GM18517 (cell line): ENCODE results near the gene TUBB4B.

Experiments used
- ATAC-seq: cut with Tn5 transposase; IDR thresholded peaks from one replicate; pipeline ENCODE4 v1.9.1; 2021; ENCODE audit warnings: mild to moderate bottlenecking, moderate library complexity; ENCODE audit not compliant: unreplicated experiment

Gene TUBB4B

GRCh38 chr9:137269231-137269772 is 28.2 kb downstream of the TUBB4B start:
- peak; percentile 50 for ATAC-seq

GRCh38 chr9:137270929-137271695 is 30.0 kb downstream of the TUBB4B start:
- no peak for ATAC-seq

DNA sequence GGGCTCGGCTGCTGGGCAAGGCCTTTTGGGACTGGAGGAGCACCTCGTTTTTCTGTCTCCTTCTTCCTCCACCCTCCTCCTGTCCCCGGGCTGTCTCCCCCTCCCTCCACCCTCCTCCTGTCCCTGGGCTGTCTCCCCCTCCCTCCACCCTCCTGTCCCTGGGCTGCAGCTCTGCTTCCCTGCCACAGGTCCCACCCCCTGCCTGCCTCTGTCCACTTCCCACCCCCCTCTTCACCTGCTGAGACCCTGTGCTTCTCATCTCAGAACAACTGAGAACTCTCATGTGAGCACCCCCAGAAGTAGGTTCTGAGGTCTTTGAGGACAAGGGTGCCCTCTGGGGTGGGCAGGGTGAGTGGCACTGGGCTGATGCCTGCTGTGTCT is 30.6 kb downstream of the TUBB4B start:
- ATAC-seq = no peak

GRCh38 chr9:137272241-137273094 is 31.4 kb downstream of the TUBB4B start:
- no peak for ATAC-seq

GRCh38 chr9:137273095-137273490 is 32.0 kb downstream of the TUBB4B start:
- no peak for ATAC-seq

- no peak for ATAC-seq
Observed at GRCh38 chr9:137273611-137274320, 32.7 kb downstream of the TUBB4B start.

- ATAC-seq = no peak
Observed at GRCh38 chr9:137275203-137275587, 34.1 kb downstream of the TUBB4B start.

- no peak for ATAC-seq
Observed at GRCh38 chr9:137275588-137276472, 34.7 kb downstream of the TUBB4B start.

DNA sequence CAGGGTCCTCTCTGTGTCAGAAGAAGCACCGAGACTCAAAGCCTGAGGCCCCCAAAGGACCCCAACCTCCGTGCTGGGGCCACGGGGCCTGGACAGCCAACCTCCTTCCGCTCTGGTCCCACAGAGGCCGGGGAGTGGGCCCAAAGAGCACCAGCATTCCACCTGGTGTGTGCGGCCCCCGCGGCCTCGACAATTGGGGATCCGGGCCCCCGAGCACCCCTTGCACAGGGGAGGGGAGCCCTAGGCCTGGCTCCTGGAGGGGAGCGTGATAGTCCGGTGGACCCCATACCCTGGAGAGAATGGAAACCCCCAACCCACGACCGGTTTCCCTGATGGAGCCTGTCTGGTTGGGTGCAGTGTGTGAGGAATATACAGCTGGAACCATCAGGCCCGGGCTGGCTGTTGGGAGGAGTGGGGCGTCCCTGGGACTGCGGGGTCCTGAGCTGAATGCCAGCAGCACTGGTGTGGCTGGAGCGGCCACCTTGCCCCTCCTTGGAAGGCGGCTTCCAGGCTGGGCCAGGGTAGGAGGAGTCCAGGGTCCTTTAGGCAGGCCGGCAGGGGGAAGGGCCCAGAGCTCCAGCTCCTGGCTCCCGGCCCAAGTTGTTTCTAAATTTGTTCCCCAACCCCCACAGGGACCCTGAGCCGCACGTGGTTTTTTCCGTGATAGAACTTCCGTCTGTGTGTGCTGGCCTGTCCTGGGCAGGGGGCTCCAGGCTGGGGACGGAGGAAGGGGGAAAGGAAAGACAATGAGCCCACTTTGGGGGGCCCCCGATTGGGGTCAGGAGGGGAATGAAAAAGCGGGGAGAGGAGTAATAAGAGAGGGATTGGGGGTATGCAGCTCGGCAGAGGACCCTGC is 35.6 kb downstream of the TUBB4B start:
- no peak for ATAC-seq

GRCh38 chr9:137277329-137278041 is 36.4 kb downstream of the TUBB4B start, which contains the start of gene TOR4A:
TSS of gene TOR4A (plus strand) at chr9:137277726. CDS start at chr9:137278690, 964 bp downstream.
- ATAC-seq = peak; percentile 73

- no peak for ATAC-seq
Observed at GRCh38 chr9:137278061-137278701, 37.1 kb downstream of the TUBB4B start.

DNA sequence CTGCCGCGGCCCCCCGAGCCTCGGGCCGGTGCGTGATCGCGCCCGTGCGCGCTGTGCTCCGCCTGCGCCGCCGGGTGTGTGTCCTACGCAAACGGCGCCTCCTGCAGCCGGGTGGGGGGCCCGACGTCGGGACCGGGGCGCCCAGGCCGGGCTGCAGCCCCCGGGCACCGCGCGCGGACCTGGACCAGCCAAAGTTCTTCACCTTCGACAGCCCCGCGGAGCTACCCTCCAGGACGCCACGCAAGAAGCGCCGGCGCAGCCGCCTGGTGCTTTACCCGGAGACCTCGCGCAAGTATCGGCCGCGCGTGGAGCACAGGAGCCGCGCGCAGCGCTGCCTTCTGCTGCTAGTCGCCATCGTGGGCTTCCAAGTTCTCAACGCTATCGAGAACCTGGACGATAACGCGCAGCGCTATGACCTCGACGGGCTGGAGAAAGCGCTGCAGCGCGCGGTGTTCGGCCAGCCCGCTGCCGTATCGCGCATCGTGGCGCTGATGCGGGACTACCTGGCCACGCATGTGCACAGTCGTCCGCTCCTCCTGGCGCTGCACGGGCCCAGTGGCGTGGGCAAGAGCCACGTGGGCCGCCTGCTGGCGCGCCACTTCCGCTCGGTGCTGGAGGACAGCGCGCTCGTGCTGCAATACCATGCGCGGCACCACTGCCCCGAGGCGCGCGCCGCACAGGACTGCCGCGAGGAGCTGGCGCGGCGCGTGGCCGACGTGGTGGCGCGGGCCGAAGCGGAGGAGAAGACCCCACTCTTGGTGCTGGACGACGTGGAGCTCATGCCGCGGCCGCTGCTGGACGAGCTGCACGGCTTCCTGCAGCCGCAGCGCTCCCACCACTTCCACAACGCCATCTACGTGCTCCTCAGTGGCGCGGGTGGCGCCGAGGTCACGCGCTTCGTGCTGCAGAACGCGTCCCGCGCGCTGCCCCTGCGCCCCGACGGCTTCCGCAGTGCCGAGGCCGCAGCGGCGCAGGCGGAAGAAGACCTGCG is 37.9 kb downstream of the TUBB4B start:
- ATAC-seq = no peak

GRCh38 chr9:137279741-137280473 is 38.8 kb downstream of the TUBB4B start:
- ATAC-seq = no peak

- ATAC-seq = no peak
Observed at GRCh38 chr9:137280474-137281344, 39.6 kb downstream of the TUBB4B start.
